Ishikawa (cell line): Measurements from ENCODE around the gene BACE1-AS.

Experiments
- CEBPB ChIP-seq: IDR thresholded peaks from 2 replicates; pipeline ENCODE4 v1.6.1; 2012
- CREB1 ChIP-seq: IDR thresholded peaks from 2 replicates; pipeline ENCODE4 v1.6.1; 2012; ENCODE audit warnings: low read depth
- EGR1 ChIP-seq: IDR thresholded peaks from 2 replicates; pipeline ENCODE4 v1.6.1; 2012
- EP300 ChIP-seq: IDR thresholded peaks from 2 replicates; pipeline ENCODE4 v1.6.1; 2012; ENCODE audit warnings: borderline replicate concordance
- FOXM1 ChIP-seq: IDR thresholded peaks from 2 replicates; pipeline ENCODE4 v1.6.1; 2012; ENCODE audit warnings: low read depth, borderline replicate concordance
- NFIC ChIP-seq: IDR thresholded peaks from 2 replicates; pipeline ENCODE4 v1.6.1; 2012
- RAD21 ChIP-seq: IDR thresholded peaks from 2 replicates; pipeline ENCODE4 v1.6.1; 2012; ENCODE audit warnings: low read depth
- TAF1 ChIP-seq: IDR thresholded peaks from 2 replicates; pipeline ENCODE4 v1.6.1; 2012; ENCODE audit warnings: low read depth, mild to moderate bottlenecking
- TCF12 ChIP-seq: IDR thresholded peaks from 2 replicates; pipeline ENCODE4 v1.6.1; 2012; ENCODE audit warnings: low read depth
- TEAD4 ChIP-seq: IDR thresholded peaks from 2 replicates; pipeline ENCODE4 v1.6.1; 2012
- YY1 ChIP-seq: IDR thresholded peaks from 2 replicates; pipeline ENCODE4 v1.6.1; 2012; ENCODE audit warnings: low read depth
- ZBTB7A ChIP-seq: IDR thresholded peaks from 2 replicates; pipeline ENCODE4 v1.6.1; 2012; ENCODE audit warnings: low read depth
- TF ChIP-seq, protein P1 (sequence below): IDR thresholded peaks from 2 replicates; pipeline ENCODE4 v1.6.1; 2012; ENCODE audit warnings: low read depth, mild to moderate bottlenecking
- TF ChIP-seq, protein P2 (sequence below): IDR thresholded peaks from 2 replicates; pipeline ENCODE4 v1.6.1; 2012
- TF ChIP-seq, protein P3 (sequence below): IDR thresholded peaks from 2 replicates; pipeline ENCODE4 v1.6.1; 2012

The BACE1-AS gene

DNA sequence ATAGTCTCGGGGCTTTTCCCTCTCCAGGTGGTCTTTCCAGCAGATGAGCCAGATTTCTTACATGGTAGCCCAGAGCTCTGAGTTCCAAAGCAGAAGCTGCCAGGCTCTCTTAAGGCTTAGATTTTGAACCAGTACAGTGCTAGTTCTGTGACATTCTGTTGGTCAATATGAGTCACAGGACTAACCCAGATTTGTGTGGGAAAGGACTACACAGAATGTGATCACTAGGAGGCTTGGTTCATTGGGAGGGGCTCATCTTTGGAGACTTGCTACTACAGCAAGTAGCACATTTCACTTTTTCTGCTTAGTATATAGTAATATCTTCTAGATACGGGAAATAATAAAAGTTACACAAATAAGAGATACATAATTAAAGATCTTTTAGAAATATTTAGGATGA is 34.6 kb upstream of the BACE1-AS start:
- TF ChIP-seq YY1 (no peak), EP300 (no peak), CEBPB (no peak), CREB1 (no peak), RAD21 (no peak), ZBTB7A (no peak), TCF12 (no peak), EGR1 (no peak), TAF1 (no peak), NFIC (no peak), FOXM1 (no peak), TEAD4 (no peak)
- TF ChIP-seq, protein P1, sequence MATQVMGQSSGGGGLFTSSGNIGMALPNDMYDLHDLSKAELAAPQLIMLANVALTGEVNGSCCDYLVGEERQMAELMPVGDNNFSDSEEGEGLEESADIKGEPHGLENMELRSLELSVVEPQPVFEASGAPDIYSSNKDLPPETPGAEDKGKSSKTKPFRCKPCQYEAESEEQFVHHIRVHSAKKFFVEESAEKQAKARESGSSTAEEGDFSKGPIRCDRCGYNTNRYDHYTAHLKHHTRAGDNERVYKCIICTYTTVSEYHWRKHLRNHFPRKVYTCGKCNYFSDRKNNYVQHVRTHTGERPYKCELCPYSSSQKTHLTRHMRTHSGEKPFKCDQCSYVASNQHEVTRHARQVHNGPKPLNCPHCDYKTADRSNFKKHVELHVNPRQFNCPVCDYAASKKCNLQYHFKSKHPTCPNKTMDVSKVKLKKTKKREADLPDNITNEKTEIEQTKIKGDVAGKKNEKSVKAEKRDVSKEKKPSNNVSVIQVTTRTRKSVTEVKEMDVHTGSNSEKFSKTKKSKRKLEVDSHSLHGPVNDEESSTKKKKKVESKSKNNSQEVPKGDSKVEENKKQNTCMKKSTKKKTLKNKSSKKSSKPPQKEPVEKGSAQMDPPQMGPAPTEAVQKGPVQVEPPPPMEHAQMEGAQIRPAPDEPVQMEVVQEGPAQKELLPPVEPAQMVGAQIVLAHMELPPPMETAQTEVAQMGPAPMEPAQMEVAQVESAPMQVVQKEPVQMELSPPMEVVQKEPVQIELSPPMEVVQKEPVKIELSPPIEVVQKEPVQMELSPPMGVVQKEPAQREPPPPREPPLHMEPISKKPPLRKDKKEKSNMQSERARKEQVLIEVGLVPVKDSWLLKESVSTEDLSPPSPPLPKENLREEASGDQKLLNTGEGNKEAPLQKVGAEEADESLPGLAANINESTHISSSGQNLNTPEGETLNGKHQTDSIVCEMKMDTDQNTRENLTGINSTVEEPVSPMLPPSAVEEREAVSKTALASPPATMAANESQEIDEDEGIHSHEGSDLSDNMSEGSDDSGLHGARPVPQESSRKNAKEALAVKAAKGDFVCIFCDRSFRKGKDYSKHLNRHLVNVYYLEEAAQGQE: no peak
- TF ChIP-seq, protein P2, sequence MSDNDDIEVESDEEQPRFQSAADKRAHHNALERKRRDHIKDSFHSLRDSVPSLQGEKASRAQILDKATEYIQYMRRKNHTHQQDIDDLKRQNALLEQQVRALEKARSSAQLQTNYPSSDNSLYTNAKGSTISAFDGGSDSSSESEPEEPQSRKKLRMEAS: no peak
- TF ChIP-seq, protein P3, sequence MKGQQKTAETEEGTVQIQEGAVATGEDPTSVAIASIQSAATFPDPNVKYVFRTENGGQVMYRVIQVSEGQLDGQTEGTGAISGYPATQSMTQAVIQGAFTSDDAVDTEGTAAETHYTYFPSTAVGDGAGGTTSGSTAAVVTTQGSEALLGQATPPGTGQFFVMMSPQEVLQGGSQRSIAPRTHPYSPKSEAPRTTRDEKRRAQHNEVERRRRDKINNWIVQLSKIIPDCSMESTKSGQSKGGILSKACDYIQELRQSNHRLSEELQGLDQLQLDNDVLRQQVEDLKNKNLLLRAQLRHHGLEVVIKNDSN: no peak

DNA sequence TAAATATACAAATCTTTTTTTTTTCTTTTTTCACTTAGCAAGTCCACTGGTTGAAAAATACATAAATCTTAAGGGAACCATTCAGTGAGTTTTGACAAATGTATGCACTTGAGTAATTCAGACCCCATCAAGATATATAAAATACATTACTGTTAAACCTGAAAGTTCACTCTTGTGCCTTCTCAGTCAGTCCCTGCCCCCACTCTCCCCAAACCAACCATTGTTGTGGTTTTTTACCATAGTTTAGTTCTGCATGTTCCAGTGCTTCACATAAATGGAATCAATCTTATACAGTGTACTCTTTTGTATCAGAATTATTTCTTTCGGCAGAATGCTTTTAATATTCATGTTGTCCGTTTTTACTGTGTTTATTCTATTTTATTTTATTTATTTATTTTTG is 32.6 kb upstream of the BACE1-AS start:
- TF ChIP-seq CEBPB (no peak), EGR1 (no peak), TAF1 (no peak), ZBTB7A (no peak), NFIC (no peak), EP300 (no peak), YY1 (no peak), CREB1 (no peak), TCF12 (no peak), TEAD4 (no peak), RAD21 (no peak), FOXM1 (no peak)
- TF ChIP-seq, protein P3: no peak
- TF ChIP-seq, protein P2: no peak
- TF ChIP-seq, protein P1: no peak

DNA sequence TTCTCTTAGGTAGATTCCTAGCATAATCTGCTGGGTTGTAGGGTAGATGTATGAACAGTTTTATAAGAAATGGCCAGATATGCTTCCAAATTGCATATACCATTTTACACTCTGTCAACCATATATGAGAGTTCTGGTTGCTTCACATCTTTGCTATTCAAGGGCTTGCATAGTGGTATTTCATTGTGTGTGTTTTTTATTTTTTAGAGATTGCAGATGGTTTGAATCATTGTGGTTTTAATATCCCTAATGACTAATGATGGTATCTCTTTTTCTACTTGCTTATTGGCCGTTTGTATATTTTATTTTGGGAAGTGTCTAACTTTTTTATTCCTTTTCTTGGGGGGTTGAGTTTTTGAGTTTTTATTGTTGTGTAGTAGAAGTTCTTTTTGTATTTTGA is 31.7 kb upstream of the BACE1-AS start:
- no peak for TF ChIP-seq TAF1
- TF ChIP-seq CREB1: no peak
- no peak for TF ChIP-seq NFIC
- TF ChIP-seq FOXM1: no peak
- no peak for TF ChIP-seq EP300
- no peak for TF ChIP-seq ZBTB7A
- TF ChIP-seq TCF12: no peak
- TF ChIP-seq, protein P3: no peak
- TF ChIP-seq RAD21: no peak
- TF ChIP-seq, protein P2: no peak
- TF ChIP-seq CEBPB: no peak
- no peak for TF ChIP-seq YY1
- TF ChIP-seq, protein P1: no peak
- TF ChIP-seq EGR1: no peak
- no peak for TF ChIP-seq TEAD4

DNA sequence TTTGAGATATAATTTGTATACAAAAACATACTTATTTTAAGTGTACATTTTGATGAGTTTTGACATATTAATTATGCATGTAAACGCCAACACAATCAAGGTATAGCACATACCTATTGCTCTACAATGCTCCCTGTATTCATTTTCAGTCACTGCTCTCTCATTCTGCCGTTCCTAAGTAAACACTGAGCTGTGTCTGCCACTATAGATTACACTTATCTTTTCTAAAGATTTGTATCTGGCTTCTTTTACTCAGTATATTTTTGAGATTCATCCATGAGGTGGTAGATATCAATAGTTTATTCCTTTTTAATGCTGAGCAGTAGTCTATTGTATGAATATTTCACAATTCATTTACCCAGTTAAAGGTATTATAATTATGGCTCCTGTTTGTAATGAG is 25.4 kb upstream of the BACE1-AS start:
- TF ChIP-seq EGR1: no peak
- TF ChIP-seq TEAD4: no peak
- TF ChIP-seq TCF12: no peak
- no peak for TF ChIP-seq ZBTB7A
- TF ChIP-seq, protein P3: no peak
- TF ChIP-seq FOXM1: no peak
- TF ChIP-seq EP300: no peak
- TF ChIP-seq NFIC: no peak
- TF ChIP-seq CREB1: no peak
- no peak for TF ChIP-seq CEBPB
- TF ChIP-seq, protein P1: no peak
- TF ChIP-seq RAD21: no peak
- no peak for TF ChIP-seq YY1
- TF ChIP-seq, protein P2: no peak
- TF ChIP-seq TAF1: no peak
